ENCODE results near the gene CTU2. TPM values are rescaled to one million over a fixed set of nuclear protein-coding genes. Genes with fewer than 3 reads are reported as not detected.

CTU2 gene
- total RNA-seq, 1 experiment from 2014 or later = 54.9 TPM

DNA sequence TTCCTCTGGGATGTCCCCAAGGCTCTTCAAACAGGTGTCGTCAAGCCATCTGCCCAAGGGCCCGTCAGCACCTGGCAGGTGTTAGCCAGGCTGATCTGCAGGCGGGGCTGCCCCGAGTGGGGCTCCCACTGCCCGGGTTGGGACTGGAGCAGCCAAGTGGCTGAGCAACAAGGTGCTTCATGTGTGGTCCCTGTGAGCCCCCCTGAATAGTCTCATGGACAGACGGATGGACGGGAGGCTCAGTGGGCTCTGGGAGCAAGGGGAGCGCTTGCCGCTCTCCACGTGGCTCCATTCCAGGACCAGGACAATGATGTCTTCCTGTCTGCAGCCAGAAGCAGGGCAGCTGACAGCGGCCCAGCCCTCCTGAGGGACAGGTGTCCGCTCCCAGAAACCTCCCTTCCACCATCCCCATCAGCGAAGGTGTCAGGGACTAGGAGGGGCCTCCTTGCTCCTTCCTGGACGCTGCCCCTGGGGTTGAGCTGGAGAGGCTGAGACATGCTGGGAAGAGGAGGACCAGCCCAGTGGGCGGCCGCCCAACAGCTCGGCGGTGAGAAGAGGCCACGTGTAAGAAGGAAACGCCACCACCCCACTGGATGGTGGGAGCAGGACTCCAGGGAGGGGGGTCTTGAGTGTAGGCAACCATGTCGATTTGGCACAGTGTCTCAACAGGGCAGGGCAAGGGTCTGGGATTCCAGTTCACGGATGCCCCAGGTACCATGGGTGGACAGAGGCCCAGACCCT lies 29.6 kb upstream of the CTU2 start:
- Histone ChIP-seq H3K36me3 (ENCODE audit: control insufficient read depth, insufficient read depth, low read length) (no peaks in the 10 kb centered on the region), H3K4me1 (no peaks in the 10 kb centered on the region), H3K27me3 (replicated peaks; ENCODE audit: control insufficient read depth, insufficient read depth, low read length) (no peaks in the 10 kb centered on the region), H3K4me3 (ENCODE audit: low read depth, low read length) (no peak overlapping the region), H3K9me3 (no peaks in the 10 kb centered on the region)
- TF ChIP-seq, protein P1, sequence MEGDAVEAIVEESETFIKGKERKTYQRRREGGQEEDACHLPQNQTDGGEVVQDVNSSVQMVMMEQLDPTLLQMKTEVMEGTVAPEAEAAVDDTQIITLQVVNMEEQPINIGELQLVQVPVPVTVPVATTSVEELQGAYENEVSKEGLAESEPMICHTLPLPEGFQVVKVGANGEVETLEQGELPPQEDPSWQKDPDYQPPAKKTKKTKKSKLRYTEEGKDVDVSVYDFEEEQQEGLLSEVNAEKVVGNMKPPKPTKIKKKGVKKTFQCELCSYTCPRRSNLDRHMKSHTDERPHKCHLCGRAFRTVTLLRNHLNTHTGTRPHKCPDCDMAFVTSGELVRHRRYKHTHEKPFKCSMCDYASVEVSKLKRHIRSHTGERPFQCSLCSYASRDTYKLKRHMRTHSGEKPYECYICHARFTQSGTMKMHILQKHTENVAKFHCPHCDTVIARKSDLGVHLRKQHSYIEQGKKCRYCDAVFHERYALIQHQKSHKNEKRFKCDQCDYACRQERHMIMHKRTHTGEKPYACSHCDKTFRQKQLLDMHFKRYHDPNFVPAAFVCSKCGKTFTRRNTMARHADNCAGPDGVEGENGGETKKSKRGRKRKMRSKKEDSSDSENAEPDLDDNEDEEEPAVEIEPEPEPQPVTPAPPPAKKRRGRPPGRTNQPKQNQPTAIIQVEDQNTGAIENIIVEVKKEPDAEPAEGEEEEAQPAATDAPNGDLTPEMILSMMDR (IDR thresholded peaks at IDR 0.05; ENCODE audit: insufficient read depth in 1 of 2, low read depth in 1 of 2, low read length in 1 of 2, severe bottlenecking in 1 of 2, unreplicated experiment in 1 of 2) = no peak
- CTCF ChIA-PET = no interaction called here
- intact Hi-C loops (cut with micrococcal nuclease; ENCODE audit: unreplicated experiment) = no loop called here
- no peak for DNase-seq
- no TSS peak for BruUV-seq (replicated peaks)
- Mint-ChIP-seq H3K36me3 (ENCODE audit: insufficient read depth, unreplicated experiment) (peaks cover 8% of the 10 kb centered on the region), H3K9me3 (ENCODE audit: unreplicated experiment) (no peaks in the 10 kb centered on the region), H3K27me3 (ENCODE audit: insufficient read depth, unreplicated experiment) (no peaks in the 10 kb centered on the region), H3K4me1 (ENCODE audit: low read depth, unreplicated experiment) (no peaks in the 10 kb centered on the region), H3K27ac (ENCODE audit: unreplicated experiment) (no peak overlapping the region), H3K4me3 (ENCODE audit: unreplicated experiment) (no peak overlapping the region)
- POLR2A ChIA-PET = no interaction called here

DNA sequence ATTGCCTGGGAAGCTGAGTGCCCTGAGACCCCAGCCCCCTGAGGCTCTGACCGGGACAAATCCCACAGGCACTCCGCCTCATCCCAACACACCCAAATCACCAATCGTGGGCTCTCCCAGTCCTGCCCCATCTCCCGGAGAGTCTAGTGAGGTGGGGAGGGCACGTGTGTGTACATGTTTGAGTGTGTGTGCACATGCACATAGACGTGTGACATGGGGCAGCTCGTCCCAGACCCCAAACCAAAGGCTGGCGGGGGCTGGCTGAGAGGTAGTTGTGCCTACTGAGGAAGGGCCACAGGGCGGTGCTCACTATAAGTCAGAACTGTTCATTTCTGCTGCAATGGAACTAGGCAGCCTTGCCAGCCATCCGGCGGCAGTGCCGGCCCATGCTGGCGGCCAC lies 28.6 kb upstream of the CTU2 start:
- Histone ChIP-seq H3K27me3 (replicated peaks; ENCODE audit: control insufficient read depth, insufficient read depth, low read length) (no peaks in the 10 kb centered on the region), H3K4me1 (no peaks in the 10 kb centered on the region), H3K36me3 (ENCODE audit: control insufficient read depth, insufficient read depth, low read length) (no peaks in the 10 kb centered on the region), H3K9me3 (no peaks in the 10 kb centered on the region), H3K4me3 (ENCODE audit: low read depth, low read length) (no peak overlapping the region)
- CTCF ChIA-PET = no interaction called here
- Mint-ChIP-seq H3K27ac (ENCODE audit: unreplicated experiment) (no peak overlapping the region), H3K27me3 (ENCODE audit: insufficient read depth, unreplicated experiment) (no peaks in the 10 kb centered on the region), H3K4me1 (ENCODE audit: low read depth, unreplicated experiment) (no peaks in the 10 kb centered on the region), H3K36me3 (ENCODE audit: insufficient read depth, unreplicated experiment) (peaks cover 8% of the 10 kb centered on the region), H3K4me3 (ENCODE audit: unreplicated experiment) (no peak overlapping the region), H3K9me3 (ENCODE audit: unreplicated experiment) (no peaks in the 10 kb centered on the region)
- POLR2A ChIA-PET = no interaction called here
- TF ChIP-seq, protein P1 (IDR thresholded peaks at IDR 0.05; ENCODE audit: insufficient read depth in 1 of 2, low read depth in 1 of 2, low read length in 1 of 2, severe bottlenecking in 1 of 2, unreplicated experiment in 1 of 2) = no peak
- intact Hi-C loops (cut with micrococcal nuclease; ENCODE audit: unreplicated experiment) = no loop called here
- BruUV-seq (replicated peaks) = no TSS peak
- DNase-seq = no peak

DNA sequence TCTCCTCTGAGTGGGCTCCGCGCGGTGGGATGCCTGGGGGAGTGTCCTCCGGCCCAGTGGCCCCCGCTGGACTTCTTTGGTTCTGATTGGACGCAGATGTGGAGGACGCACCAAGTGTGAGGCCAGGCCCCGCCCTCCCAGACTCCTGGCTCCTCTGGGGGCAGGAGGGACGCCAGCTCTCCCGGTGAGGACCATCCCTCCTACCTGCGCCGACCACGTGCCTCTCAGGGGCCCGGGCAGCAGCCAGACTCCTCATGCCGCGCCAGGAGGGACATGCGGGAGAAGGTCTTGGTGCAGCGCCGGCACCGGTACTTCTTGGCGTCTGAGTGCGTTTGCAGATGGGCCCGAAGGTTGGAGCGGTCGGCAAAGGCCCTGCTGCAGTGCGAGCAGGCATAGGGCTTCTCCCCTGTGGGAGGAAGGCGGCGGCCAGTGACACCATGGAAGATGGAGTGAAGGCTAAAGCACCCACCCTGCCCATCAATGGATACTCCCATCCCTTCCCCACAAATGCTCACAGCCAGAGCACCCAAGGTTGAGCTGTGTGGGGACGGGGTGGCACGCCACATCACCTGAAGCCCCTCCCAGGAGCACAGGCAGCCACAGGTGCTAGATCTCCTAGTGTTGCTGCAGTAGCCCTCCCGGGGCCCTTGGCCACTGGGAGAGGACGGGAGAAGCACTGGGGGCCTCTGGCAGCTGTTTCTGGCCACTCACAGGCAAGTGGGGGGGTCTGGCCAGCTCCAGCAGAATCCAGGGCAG lies 27.9 kb upstream of the CTU2 start:
- H3K4me3 ChIP-seq (ENCODE audit: low read depth, low read length) = no peak overlapping the region
- H3K4me3 Mint-ChIP-seq (ENCODE audit: unreplicated experiment) = no peak overlapping the region
- ChIA-PET POLR2A (no interaction called here), CTCF (no interaction called here)
- no peaks in the 10 kb centered on the region for H3K4me1 ChIP-seq
- no peak for DNase-seq
- no peak overlapping the region for H3K27ac Mint-ChIP-seq (ENCODE audit: unreplicated experiment)
- no TSS peak for BruUV-seq (replicated peaks)
- intact Hi-C loops (cut with micrococcal nuclease; ENCODE audit: unreplicated experiment) = no loop called here
- H3K36me3 ChIP-seq (ENCODE audit: control insufficient read depth, insufficient read depth, low read length) = no peaks in the 10 kb centered on the region
- TF ChIP-seq, protein P1 (IDR thresholded peaks at IDR 0.05; ENCODE audit: insufficient read depth in 1 of 2, low read depth in 1 of 2, low read length in 1 of 2, severe bottlenecking in 1 of 2, unreplicated experiment in 1 of 2) = no peak
- no peaks in the 10 kb centered on the region for H3K27me3 ChIP-seq (replicated peaks; ENCODE audit: control insufficient read depth, insufficient read depth, low read length)
- no peaks in the 10 kb centered on the region for H3K4me1 Mint-ChIP-seq (ENCODE audit: low read depth, unreplicated experiment)
- H3K9me3 Mint-ChIP-seq (ENCODE audit: unreplicated experiment) = no peaks in the 10 kb centered on the region
- no peaks in the 10 kb centered on the region for H3K27me3 Mint-ChIP-seq (ENCODE audit: insufficient read depth, unreplicated experiment)
- peaks cover 8% of the 10 kb centered on the region for H3K36me3 Mint-ChIP-seq (ENCODE audit: insufficient read depth, unreplicated experiment)
- no peaks in the 10 kb centered on the region for H3K9me3 ChIP-seq
